HG02798 (cell line): ENCODE measurements around the gene RASA3.
"Not testable (repeated sequence)": the region's sequence is repeated elsewhere in the genome, so short reads cannot be mapped to it uniquely, and the experiment has no call there.

Experiments
- ATAC-seq: cut with Tn5 transposase; IDR thresholded peaks from one replicate; pipeline ENCODE4 v1.9.1; 2021; ENCODE audit warnings: mild to moderate bottlenecking; ENCODE audit not compliant: unreplicated experiment, poor library complexity

Gene RASA3, protein sequence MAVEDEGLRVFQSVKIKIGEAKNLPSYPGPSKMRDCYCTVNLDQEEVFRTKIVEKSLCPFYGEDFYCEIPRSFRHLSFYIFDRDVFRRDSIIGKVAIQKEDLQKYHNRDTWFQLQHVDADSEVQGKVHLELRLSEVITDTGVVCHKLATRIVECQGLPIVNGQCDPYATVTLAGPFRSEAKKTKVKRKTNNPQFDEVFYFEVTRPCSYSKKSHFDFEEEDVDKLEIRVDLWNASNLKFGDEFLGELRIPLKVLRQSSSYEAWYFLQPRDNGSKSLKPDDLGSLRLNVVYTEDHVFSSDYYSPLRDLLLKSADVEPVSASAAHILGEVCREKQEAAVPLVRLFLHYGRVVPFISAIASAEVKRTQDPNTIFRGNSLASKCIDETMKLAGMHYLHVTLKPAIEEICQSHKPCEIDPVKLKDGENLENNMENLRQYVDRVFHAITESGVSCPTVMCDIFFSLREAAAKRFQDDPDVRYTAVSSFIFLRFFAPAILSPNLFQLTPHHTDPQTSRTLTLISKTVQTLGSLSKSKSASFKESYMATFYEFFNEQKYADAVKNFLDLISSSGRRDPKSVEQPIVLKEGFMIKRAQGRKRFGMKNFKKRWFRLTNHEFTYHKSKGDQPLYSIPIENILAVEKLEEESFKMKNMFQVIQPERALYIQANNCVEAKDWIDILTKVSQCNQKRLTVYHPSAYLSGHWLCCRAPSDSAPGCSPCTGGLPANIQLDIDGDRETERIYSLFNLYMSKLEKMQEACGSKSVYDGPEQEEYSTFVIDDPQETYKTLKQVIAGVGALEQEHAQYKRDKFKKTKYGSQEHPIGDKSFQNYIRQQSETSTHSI

DNA sequence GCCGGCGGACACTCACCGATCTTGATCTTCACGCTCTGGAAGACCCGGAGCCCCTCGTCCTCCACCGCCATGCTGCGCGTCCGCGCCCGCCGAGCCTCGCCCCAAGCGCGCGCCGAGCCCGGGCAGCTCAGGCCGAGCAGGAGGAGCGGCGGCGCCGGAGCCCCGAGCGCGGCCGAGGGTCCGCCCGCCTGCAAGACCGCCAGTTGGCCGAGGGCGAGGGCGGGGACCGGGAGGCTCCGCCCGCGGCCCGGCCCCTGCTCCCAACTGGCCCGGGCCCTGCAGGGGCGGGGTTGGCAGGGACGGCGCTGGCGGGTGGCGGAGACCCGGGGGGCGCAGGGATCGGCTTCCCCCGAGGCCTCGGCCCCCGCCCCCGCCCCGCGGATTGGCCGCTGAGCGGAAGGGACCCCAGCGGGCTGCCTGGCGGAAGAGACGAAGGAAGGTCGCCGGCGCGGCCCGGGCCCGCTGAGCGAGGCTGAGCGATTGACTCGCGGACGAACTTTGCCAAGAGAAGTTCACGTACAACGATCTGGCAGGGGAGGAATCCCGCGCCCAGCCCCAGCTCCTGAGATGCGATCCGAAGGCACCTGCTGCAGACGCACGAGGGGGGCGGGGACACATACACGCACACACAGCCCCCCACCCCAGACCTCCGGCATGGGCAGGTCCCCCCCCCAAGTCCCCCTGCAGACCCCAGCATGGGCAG, at the start of gene RASA3:
TSS of gene RASA3 (minus strand) at position 205 of the 703 bp plus-strand sequence. CDS start at position 71, 134 bp downstream.
- peak; percentile 72 for ATAC-seq

- no peak for ATAC-seq
Observed at GRCh38 chr13:114179087-114179658, 46.8 kb upstream of the RASA3 start, which contains the start of gene CFAP97D2. Gene CFAP97D2 (plus strand): TSS chr13:114179257. CDS start chr13:114179331, 74 bp downstream.

DNA sequence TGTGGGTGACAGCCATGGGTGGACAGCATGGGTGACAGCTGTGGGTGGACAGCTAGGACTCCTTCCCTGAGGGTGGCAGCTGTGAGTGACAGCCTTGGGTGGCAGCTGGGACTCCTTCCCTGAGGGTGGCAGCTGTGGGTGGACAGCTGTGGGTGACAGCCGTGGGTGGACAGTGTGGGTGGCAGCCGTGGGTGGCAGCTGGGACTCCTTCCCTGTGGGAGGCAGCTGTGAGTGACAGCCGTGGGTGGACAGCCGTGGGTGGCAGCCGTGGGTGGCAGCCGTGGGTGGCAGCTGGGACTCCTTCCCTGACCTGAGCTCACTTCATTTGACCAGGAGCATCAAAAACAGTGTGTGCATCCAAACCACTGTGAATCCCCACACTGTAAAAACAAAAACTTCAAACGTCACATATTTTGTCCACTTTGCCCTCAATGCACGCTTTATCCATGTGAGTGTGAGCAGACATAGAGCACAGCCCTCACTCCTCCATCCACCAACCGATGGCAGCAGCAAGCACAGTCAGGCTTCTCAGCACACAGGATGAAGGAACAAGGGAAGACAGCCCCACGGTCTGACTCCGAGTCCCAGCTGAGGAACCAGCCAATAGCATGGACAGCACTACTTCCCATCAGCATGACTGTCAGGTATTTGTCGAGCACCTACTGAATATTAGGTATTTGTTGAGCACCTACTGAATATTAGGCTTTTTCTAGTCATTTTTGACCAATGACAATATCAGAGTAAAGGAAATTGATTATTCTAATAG, 45.0 kb upstream of the RASA3 start:
- ATAC-seq, result no peak

DNA sequence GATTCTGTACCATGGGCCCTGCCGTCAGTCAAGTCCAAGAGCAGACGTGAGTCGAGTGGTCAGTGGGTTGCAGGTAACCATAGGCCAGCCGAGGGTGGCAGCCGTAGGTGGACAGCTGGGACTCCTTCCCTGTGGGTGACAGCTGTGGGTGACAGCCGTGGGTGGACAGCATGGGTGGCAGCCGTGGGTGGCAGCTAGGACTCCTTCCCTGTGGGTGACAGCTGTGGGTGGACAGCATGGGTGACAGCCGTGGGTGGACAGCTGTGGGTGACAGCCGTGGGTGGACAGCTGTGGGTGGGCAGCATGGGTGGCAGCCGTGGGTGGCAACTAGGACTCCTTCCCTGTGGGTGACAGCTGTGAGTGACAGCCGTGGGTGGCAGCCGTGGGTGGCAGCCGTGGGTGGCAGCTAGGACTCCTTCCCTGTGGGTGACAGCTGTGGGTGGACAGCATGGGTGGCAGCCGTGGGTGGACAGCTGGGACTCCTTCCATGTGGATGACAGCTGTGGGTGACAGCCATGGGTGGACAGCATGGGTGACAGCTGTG, 44.0 kb upstream of the RASA3 start:
- ATAC-seq, result not testable (repeated sequence)

GRCh38 chr13:114174529-114174961, 42.1 kb upstream of the RASA3 start:
- ATAC-seq, result no peak

DNA sequence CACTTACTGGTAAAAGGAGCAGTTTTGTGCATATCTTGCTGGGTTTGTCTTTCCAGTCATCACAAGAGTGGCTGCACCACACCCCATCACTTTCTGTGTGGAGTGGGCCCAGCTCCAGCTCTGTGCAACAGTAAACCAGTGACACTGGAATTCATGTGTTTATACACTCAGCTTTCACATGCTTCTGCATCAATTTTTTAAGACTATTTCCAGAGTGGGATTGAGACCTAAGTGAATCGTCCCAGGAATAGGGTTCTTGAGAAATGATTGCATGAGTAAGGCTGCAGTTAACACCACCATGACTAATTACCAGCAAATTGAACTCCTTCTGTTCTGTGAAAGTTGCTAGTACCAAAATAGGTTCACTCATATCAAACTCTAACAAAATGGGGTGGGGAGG, 41.3 kb upstream of the RASA3 start:
- no peak for ATAC-seq

GRCh38 chr13:114173272-114173671, 40.8 kb upstream of the RASA3 start:
- ATAC-seq, result no peak

DNA sequence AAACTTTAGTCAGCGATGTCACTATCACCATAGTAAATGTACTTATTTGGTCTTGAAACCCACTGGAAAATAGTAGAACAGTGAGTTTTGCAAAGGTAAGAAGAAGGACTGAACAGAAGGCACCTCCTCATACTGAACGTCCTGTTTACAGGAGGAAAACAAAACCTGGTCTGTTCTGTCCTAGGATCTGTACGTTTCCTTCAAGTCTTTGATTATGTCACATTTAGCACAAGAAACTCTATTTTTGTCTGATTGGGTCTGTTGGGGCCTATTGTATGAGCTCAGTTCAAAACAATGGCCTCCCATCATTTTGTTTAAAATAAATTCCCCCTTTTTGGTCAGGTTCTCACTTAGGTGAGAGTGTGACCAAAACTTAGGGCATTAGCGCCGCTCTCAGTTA, 35.5 kb upstream of the RASA3 start:
- ATAC-seq, result no peak

GRCh38 chr13:114167426-114167825, 35.0 kb upstream of the RASA3 start:
- no peak for ATAC-seq

DNA sequence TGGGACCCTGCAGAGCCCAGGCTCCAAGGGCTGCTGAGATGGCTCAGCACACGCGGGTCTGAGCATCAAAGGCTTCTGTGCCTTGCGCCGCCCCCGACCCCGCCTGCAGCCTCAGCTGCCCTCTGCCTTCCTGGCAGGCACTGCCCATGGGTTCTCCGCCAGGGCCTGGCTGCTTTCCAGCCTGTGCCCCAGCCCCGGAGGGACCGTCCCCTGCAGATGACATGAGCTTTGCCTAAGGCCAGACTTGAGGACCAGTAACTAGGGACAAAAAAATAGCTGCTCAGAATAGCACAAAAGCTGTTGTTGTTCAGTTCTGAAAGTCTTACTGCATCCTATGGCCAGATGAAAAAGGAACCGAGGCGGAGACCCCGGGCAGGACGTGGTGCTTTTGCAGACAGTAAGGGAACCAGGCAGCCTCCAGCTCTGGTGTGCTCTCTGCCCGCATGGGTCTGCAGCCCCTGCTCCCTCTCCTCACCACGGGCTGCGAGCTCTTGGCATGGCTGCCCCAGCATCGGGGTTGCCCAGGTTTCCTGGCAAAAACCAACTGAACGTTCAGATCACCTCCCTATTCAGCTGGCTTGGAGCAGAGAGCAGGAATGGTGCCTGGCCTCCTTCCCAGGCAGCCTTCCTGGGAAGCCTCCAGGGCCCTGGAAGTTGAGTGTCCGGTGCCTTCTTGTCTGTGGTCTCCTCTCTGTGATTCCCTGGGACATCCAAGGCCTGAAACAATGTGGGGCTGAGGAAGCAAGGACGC, 34.1 kb upstream of the RASA3 start:
- ATAC-seq, result no peak

DNA sequence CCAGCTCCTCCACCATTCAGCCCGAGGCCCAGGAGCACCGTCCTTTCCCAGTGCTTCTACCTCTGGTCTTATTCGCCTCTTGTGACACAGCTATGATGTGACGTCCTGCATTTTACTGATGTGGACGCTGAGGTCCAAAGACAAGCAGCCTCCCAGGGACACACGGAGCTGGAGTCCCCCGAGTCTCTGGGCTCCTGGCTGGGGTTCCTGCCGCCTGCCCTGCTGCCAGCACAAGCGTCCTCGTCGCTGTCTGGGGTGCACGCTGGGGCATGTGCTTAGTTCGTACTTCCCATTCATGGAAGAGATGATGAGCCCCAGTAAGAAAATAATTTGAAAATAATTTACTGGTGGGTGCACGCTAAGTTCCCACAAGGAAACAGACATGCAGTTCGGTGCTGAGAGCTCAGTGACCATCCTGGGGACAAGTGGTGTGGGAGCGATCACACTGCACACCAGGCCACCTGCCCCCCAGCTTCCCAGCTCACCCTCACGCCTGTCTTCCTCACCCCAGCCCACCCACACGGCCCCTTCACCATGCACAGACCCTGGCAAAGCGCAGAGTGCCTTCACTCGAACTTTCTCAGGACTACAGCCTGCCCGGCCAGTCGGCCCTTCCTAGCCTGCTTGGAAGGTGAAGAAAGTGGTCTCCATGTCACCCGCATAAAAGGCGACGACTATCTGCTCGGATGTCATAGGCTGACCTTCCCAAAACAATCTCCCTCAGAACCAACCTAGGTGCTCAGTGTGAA, 32.4 kb upstream of the RASA3 start:
- no peak for ATAC-seq

DNA sequence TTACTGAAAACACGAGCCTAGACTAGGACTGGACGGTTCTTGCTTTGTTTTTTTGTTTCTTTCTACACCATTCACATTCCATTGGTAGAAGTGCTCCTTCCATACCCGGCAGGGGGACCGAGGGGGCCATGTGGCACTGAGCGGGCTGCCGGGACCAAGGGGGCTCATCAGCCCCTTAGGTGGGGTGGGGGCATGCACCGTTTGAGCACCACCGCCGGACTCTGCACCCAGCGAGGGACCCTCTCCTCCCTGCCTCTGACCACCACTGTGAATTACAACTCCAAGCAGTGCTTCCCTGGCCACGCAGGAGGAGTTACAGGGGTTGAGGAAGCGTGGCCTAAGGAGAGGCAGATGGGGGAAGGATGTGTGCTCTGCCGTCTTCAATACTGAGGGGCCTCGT, 31.6 kb upstream of the RASA3 start:
- ATAC-seq, result no peak

DNA sequence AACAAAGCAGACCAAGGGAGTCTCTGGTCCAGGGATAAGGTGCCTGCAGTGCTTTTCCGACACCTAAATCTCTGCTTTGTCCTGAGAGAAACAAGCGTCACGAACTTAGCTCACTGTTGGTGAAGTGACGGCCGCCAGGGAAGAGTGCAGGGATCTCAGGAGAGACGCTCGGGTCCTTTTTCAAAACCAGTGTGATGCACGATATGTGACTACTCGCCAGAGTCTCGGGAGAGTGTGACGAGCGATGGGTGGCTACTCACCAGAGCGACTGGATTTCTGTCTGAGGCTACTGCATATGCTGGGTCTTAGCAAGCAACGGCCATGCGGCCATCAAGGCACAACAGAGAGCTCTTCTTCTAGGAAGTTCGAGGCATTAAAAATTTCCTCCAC, 30.1 kb upstream of the RASA3 start:
- no peak for ATAC-seq

DNA sequence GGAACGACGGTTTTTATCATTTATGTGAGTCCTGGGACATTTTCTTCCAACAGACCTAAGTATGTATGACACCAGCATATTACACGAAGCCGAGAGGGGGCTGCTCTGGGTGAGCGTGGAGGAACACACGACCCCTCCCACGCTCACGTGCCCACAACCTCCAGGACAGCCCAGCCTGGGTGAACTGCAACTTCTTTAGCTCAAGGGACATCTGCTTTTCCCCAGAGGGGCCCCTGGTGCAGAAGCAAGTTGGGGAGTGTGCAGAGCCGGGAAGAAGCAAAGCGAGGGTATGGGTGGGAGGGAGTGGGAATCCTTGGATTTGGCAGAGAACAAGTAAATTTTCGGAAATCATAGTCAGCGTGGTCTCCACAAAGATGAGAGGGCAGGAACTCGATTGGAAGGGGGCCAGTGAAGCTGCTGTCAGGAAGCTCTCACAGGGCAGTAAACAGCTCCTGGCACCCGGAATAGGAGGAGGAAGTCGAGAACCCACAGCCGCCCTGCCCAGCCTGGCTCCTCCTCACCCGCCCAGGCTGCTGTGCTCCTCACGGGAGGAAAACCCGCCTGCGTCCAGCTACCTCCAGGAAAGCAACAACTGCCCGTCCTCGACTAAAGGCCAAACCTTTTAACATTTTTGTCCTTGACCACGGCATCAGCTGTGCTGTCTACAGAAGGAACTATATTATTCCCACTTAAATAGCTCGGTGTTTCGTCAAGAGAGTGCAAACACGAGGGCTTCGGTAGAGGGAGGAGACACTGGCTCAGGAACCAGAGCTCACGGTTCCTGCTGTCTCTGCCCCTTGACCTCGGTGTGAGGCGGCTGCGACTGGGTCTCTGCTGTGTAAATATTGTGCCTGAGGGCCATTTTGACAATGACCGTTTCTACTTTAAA, 29.5 kb upstream of the RASA3 start:
- no peak for ATAC-seq

- no peak for ATAC-seq
Observed at GRCh38 chr13:114161028-114161556, 28.7 kb upstream of the RASA3 start.

DNA sequence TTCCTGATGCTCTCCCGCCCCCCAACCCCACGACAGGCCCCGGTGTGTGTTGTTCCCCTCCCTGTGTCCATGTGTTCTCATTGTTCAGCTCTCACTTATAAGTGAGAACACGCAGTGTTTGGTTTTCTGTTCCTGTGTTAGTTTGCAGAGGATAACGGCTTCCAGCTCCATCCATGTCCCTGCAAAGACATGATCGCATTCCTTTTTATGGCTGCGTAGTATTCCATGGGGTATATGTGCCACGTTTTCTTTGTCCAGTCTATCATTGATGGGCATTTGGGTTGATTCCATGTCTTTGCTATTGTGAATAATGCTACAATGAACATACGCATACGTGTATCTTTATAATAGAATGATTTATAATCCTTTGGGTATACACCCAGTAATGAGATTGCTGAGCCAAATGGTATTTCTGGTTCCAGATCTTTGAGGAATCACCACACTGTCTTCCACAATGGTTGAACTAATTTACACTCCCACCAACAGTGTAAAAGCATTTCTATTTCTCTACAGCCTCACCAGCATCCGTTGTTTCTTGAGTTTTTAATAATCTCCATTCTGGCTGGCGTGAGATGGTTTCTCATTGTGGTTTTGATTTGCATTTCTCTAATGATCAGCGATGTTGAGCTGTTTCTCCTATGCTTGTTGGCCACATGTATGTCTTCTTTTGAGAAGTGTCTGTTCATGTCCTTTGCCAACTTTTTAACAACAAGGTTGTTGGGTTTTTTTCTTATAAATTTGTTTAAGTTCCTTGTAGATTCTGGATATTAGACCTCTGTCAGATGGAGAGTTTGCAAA, 26.6 kb upstream of the RASA3 start:
- ATAC-seq, result not testable (repeated sequence)
